ENCODE results near the gene KIF4B.

KIF4B gene

GRCh38 chr5:155057626-155058025 lies 44.1 kb downstream of the KIF4B start:
- DNase-seq (ENCODE audit: low read depth) = no peak

GRCh38 chr5:155064580-155064979 lies 51.0 kb downstream of the KIF4B start:
- no peak for DNase-seq (ENCODE audit: low read depth)

GRCh38 chr5:155066886-155067595 lies 53.5 kb downstream of the KIF4B start:
- no peak for DNase-seq (ENCODE audit: low read depth)
